Activated CD4-positive, alpha-beta T cell treated with anti-CD3 and anti-CD28 coated beads, Interleukin-2, amount 10 ng/mL, durations not matched to agents 7 days and 5 days (primary cell): Measurements from ENCODE around the gene ZMIZ1. TPM values are rescaled to one million over a fixed set of nuclear protein-coding genes. Genes with fewer than 3 reads are reported as not detected.

Source experiments
- CTCF ChIA-PET: fragments of 350-600 bp; sonication (Branson Sonifier 250); formaldehyde crosslinking; loops from one replicate; lab custom pipeline; 2021; ENCODE audit warnings: antibody characterized with exemption; lab: Charles Lee
- POLR2A ChIA-PET: fragments of 350-600 bp; sonication (Branson Sonifier 250); formaldehyde crosslinking; loops from one replicate; lab custom pipeline; 2021; ENCODE audit warnings: antibody characterized with exemption; lab: Charles Lee
- DNase-seq: peaks from one replicate; pipeline ENCODE4 v3.0.0-alpha.2; 2020
- H3K27ac Mint-ChIP-seq: one replicate; pipeline ENCODE4 v1.8.0; 2021; ENCODE audit warnings: mild to moderate bottlenecking, moderate library complexity, mixed read lengths
- H3K27me3 Mint-ChIP-seq: one replicate; pipeline ENCODE4 v1.8.0; 2021; ENCODE audit warnings: mixed read lengths
- H3K36me3 Mint-ChIP-seq: one replicate; pipeline ENCODE4 v1.8.0; 2021; ENCODE audit warnings: low read depth, mixed read lengths
- H3K4me1 Mint-ChIP-seq: one replicate; pipeline ENCODE4 v1.8.0; 2021; ENCODE audit warnings: mixed read lengths
- H3K4me3 Mint-ChIP-seq: one replicate; pipeline ENCODE4 v1.8.0; 2021; ENCODE audit warnings: mild to moderate bottlenecking, moderate library complexity, mixed read lengths
- H3K9me3 Mint-ChIP-seq: one replicate; pipeline ENCODE4 v1.8.0; 2021; ENCODE audit warnings: mixed read lengths
- total RNA-seq, 2 experiments: library from RNA; stranded (reverse); gene quantifications; one replicate each; pipeline ENCODE4 v1.2.3, GENCODE V29; 2021

Gene ZMIZ1
- total RNA-seq, 2 experiments from 2014 or later: 27.8 to 31.5 TPM

GRCh38 chr10:79066411-79067240 lies 2.1 kb upstream of the ZMIZ1 start:
- CTCF ChIA-PET: interaction anchor here (1.2 to 1.3 kb wide), 3 partner anchors 8 to 129 kb away, joined by 4 read pairs; no protein-coding TSS in a partner anchor
- Mint-ChIP-seq H3K9me3 (no peaks in the 10 kb centered on the region), H3K36me3 (peaks cover 3% of the 10 kb centered on the region), H3K4me3 (peak overlapping the region; percentile 70), H3K27me3 (peaks cover 13% of the 10 kb centered on the region), H3K4me1 (peaks cover 65% of the 10 kb centered on the region), H3K27ac (peak overlapping the region; percentile 77)
- POLR2A ChIA-PET: no interaction called here
- peak; percentile 29 for DNase-seq

GRCh38 chr10:79067241-79068202 lies 1.2 kb upstream of the ZMIZ1 start:
- CTCF ChIA-PET: interaction anchor here (1.3 kb wide), 2 partner anchors 9 to 128 kb away, joined by 4 read pairs; no protein-coding TSS in a partner anchor
- peaks cover 21% of the 10 kb centered on the region for H3K27me3 Mint-ChIP-seq
- peak overlapping the region; percentile 86 for H3K27ac Mint-ChIP-seq
- H3K9me3 Mint-ChIP-seq: no peaks in the 10 kb centered on the region
- H3K4me3 Mint-ChIP-seq: peak overlapping the region; percentile 78
- POLR2A ChIA-PET: no interaction called here
- DNase-seq: peak; percentile 86
- peaks cover 3% of the 10 kb centered on the region for H3K36me3 Mint-ChIP-seq
- H3K4me1 Mint-ChIP-seq: peaks cover 65% of the 10 kb centered on the region

DNA sequence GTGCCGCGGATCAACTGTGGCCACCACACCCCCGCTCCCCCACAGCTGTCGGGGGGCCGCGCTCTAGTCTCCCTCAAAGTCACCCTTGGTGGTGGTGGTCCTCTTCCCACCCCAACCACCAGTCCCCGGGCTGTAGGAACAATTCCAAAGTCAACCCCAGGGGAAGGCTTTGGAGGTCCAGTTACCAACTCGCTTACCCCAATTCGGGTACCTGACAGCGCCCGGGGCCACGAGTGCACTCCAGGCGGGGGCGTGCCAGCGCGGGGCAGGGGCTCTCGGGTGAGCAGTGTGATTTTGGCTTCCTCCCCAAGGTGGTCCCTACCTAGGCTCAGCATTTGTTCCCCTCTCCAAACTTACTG lies 584 bp upstream of the ZMIZ1 start:
- H3K36me3 Mint-ChIP-seq: peaks cover 3% of the 10 kb centered on the region
- peaks cover 21% of the 10 kb centered on the region for H3K27me3 Mint-ChIP-seq
- DNase-seq: peak; percentile 34
- peak overlapping the region; percentile 78 for H3K4me3 Mint-ChIP-seq
- no peaks in the 10 kb centered on the region for H3K9me3 Mint-ChIP-seq
- POLR2A ChIA-PET: no interaction called here
- H3K4me1 Mint-ChIP-seq: peaks cover 58% of the 10 kb centered on the region
- peak overlapping the region; percentile 41 for H3K27ac Mint-ChIP-seq
- CTCF ChIA-PET: no interaction called here

- H3K4me3 Mint-ChIP-seq: peak overlapping the region; percentile 94
- CTCF ChIA-PET: interaction anchor here (0.6 to 1.3 kb wide), 3 partner anchors 12 to 80 kb away, joined by 3 read pairs; no protein-coding TSS in a partner anchor
- peak overlapping the region; percentile 90 for H3K27ac Mint-ChIP-seq
- peaks cover 21% of the 10 kb centered on the region for H3K27me3 Mint-ChIP-seq
- H3K36me3 Mint-ChIP-seq: peaks cover 3% of the 10 kb centered on the region
- H3K4me1 Mint-ChIP-seq: peaks cover 45% of the 10 kb centered on the region
- DNase-seq: peak; percentile 64
- H3K9me3 Mint-ChIP-seq: no peaks in the 10 kb centered on the region
- POLR2A ChIA-PET: no interaction called here
Measured at GRCh38 chr10:79069325-79070080, 737 bp downstream of the ZMIZ1 start.

DNA sequence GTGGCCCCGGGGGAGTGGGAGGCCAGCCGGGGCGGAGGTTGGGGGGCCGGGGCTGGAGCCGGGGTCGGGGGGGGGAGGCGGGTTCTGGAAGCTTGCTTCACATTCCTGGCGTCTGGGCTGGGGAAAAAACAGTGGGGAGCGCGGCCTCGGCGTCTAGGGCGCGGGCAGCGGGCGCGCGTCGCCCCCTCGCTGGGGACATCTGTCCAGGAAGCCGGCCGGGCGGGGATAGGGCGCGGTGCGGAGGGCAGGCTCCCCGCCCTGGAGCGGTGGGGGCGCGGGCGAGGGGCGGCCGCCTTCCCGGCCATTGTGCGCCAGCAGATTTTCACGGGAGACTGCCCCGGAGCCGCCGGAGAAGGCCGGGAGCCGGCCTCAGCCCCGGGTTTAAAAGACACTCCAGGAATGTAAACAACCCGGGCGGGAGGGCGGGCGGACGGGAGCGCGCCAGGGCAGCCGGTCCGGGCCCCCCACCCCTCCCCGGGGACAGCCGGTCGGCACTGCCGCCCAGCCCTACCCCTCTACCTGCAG lies 1.4 kb downstream of the ZMIZ1 start:
- POLR2A ChIA-PET: no interaction called here
- Mint-ChIP-seq H3K4me3 (peak overlapping the region; percentile 94), H3K36me3 (peaks cover 3% of the 10 kb centered on the region), H3K27me3 (peaks cover 21% of the 10 kb centered on the region), H3K27ac (peak overlapping the region; percentile 90), H3K9me3 (no peaks in the 10 kb centered on the region), H3K4me1 (peaks cover 39% of the 10 kb centered on the region)
- CTCF ChIA-PET: interaction anchor here (0.9 kb wide), 1 partner anchor 79 kb away, joined by 3 read pairs; no protein-coding TSS in a partner anchor
- no peak for DNase-seq

DNA sequence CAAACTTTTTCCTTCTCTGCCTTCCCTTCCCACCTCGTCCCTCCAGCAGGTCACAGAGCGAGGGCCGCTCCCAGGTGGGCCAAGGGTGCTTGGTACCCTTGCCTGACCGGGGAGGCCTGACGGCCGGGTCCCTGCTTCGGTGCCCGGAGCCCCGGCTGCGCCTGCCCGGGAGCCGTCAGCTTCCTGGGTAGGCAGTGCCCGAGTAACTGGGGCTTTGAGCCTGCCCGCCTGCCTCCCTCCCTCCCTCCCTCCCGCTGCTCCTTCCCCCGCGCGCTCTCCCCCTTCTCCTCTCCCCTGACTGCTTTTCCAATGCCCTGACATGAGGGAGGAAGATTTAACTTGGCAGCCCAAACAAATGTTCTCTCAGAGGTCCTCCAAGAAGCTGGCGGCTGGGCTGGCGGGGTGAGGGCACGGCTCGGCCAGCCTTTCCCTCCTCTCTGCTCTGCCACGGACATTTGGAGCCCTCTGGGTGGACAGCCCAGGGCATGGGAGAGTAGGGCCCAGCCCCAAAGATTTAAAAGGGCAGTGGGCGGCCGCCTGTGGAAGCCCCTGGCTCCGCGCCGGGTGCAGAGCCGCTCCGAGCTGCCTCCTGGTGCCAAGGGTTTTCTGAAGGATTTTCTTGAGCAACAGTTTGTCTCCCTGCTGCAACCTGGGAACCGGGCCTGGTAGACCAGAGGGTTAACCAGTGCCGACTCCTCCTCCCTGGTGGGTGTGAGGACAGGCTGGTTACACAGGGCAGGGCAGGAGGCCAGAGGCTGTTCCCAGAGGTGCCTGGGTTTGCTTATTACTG lies 2.0 kb downstream of the ZMIZ1 start:
- Mint-ChIP-seq H3K36me3 (peaks cover 3% of the 10 kb centered on the region), H3K4me1 (peaks cover 32% of the 10 kb centered on the region), H3K9me3 (no peaks in the 10 kb centered on the region), H3K27me3 (peaks cover 21% of the 10 kb centered on the region), H3K27ac (peak overlapping the region; percentile 36), H3K4me3 (peak overlapping the region; percentile 75)
- POLR2A ChIA-PET: no interaction called here
- DNase-seq: no peak
- CTCF ChIA-PET: interaction anchor here (0.8 to 1.4 kb wide), 3 partner anchors 8 to 132 kb away, joined by 3 read pairs; no protein-coding TSS in a partner anchor

GRCh38 chr10:79071396-79071923 lies 2.7 kb downstream of the ZMIZ1 start:
- H3K9me3 Mint-ChIP-seq: no peaks in the 10 kb centered on the region
- ChIA-PET POLR2A (no interaction called here), CTCF (interaction anchor here (0.8 to 1.4 kb wide), 4 partner anchors 8 to 133 kb away, joined by 3 to 4 read pairs (median 3); no protein-coding TSS in a partner anchor)
- peaks cover 3% of the 10 kb centered on the region for H3K36me3 Mint-ChIP-seq
- H3K4me3 Mint-ChIP-seq: peak overlapping the region; percentile 75
- peaks cover 21% of the 10 kb centered on the region for H3K27me3 Mint-ChIP-seq
- DNase-seq: no peak
- peak overlapping the region; percentile 36 for H3K27ac Mint-ChIP-seq
- peaks cover 28% of the 10 kb centered on the region for H3K4me1 Mint-ChIP-seq

- Mint-ChIP-seq H3K36me3 (peaks cover 3% of the 10 kb centered on the region), H3K9me3 (no peaks in the 10 kb centered on the region), H3K4me3 (no peak overlapping the region), H3K27ac (no peak overlapping the region), H3K27me3 (peaks cover 21% of the 10 kb centered on the region), H3K4me1 (peaks cover 24% of the 10 kb centered on the region)
- CTCF ChIA-PET: interaction anchor here (0.9 to 1.4 kb wide), 3 partner anchors 9 to 124 kb away, joined by 3 to 4 read pairs (median 3); no protein-coding TSS in a partner anchor
- no peak for DNase-seq
- POLR2A ChIA-PET: no interaction called here
Measured at GRCh38 chr10:79072041-79072441, 3.3 kb downstream of the ZMIZ1 start.

- POLR2A ChIA-PET: no interaction called here
- peaks cover 3% of the 10 kb centered on the region for H3K36me3 Mint-ChIP-seq
- H3K27ac Mint-ChIP-seq: no peak overlapping the region
- no peaks in the 10 kb centered on the region for H3K9me3 Mint-ChIP-seq
- H3K4me1 Mint-ChIP-seq: peaks cover 17% of the 10 kb centered on the region
- DNase-seq: no peak
- CTCF ChIA-PET: interaction anchor here (1.1 to 1.4 kb wide), 2 partner anchors 10 to 123 kb away, joined by 3 to 4 read pairs; no protein-coding TSS in a partner anchor
- H3K4me3 Mint-ChIP-seq: no peak overlapping the region
- peaks cover 17% of the 10 kb centered on the region for H3K27me3 Mint-ChIP-seq
Measured at GRCh38 chr10:79072994-79073645, 4.4 kb downstream of the ZMIZ1 start.

DNA sequence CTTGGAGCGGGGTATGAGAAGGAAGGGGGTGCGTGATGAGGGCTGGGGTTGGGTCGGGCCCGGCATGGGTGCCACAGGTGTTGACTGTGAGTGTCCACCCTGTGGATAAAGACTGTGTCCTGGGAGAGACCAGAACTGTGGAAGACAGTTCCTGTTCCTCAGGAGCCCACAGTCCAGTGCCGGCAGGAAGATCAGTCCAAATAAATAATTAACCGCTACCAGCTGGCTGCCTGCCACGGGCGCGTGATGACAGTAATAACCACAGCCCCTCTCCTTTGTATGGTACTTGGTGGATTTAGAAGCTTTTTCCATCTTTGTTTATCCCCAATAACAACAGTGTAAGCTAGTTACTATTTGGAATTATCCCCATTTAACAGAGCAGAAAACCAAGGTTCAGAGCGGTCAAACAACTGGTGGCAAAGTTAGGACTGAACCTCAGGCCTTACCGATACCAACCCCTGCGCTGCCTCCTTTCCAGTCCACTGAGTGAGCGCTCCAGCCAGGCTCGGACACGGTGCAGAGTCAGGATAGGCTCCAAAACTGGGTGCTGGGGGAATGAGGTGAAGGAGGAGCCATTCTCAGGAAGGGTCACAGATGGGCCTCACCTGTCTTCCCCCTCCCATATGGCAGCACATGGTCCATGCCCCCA lies 5.1 kb downstream of the ZMIZ1 start:
- no peak for DNase-seq
- ChIA-PET POLR2A (no interaction called here), CTCF (interaction anchor here (1.1 to 2.5 kb wide), 3 partner anchors 10 to 121 kb away, joined by 3 to 7 read pairs (median 6); no protein-coding TSS in a partner anchor)
- no peak overlapping the region for H3K27ac Mint-ChIP-seq
- no peaks in the 10 kb centered on the region for H3K9me3 Mint-ChIP-seq
- H3K4me1 Mint-ChIP-seq: peaks cover 16% of the 10 kb centered on the region
- H3K4me3 Mint-ChIP-seq: no peak overlapping the region
- peaks cover 3% of the 10 kb centered on the region for H3K36me3 Mint-ChIP-seq
- peaks cover 14% of the 10 kb centered on the region for H3K27me3 Mint-ChIP-seq
